ENCODE data around the gene TTN.

The TTN gene

DNA sequence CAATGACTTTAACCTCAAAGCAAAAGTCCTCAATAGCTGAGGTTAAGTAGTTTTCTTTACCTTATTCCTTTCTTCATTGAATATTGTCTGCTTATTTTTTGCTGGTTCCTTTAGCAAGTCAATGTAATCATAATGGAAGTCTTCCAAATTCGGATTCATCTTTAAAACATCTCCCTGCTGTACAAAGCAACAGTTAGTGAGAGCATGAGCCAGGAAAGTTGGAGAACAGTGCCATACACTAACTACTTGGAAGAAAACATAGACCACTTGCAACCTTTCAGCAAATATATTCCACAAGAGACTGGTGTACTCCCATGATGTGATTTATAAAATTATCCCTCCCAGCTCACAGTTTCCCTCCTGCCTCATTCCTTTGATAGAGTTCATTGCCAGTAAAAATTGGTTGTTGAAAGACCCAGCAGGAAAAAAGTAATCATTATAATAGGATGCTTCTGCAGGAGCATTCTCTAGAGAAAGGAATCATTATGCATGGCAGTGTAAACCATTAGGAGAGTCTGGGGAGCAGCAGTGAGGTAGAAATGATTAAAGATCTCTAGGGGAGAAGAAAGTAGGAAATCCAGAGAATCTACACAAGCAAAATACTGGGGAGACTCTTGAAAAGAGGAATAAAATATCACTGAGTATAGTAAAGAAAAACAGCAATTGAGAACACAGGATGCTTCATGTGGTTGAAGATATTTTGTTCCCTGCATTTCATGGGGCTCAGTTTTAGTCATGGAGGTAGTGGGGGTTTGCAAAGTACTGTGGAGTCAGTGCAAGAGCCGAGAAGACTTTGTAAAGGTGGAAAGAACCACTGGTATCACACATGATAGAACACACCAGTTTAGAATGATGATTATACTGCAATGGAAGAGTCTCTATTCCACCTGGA is 38.6 kb upstream of the TTN start:
- TF ChIP-seq TOX (CRISPR knock-in tag; IDR thresholded peaks at IDR 0.05; ENCODE audit: borderline replicate concordance): no peak
- no peak for TF ChIP-seq BACH2 (CRISPR knock-in tag; IDR thresholded peaks at IDR 0.05; ENCODE audit: borderline replicate concordance)
- no peak for TF ChIP-seq RARB (CRISPR knock-in tag; IDR thresholded peaks at IDR 0.05)
- TF ChIP-seq ZNF8 (CRISPR knock-in tag; IDR thresholded peaks at IDR 0.05): no peak
- TF ChIP-seq, protein P1, sequence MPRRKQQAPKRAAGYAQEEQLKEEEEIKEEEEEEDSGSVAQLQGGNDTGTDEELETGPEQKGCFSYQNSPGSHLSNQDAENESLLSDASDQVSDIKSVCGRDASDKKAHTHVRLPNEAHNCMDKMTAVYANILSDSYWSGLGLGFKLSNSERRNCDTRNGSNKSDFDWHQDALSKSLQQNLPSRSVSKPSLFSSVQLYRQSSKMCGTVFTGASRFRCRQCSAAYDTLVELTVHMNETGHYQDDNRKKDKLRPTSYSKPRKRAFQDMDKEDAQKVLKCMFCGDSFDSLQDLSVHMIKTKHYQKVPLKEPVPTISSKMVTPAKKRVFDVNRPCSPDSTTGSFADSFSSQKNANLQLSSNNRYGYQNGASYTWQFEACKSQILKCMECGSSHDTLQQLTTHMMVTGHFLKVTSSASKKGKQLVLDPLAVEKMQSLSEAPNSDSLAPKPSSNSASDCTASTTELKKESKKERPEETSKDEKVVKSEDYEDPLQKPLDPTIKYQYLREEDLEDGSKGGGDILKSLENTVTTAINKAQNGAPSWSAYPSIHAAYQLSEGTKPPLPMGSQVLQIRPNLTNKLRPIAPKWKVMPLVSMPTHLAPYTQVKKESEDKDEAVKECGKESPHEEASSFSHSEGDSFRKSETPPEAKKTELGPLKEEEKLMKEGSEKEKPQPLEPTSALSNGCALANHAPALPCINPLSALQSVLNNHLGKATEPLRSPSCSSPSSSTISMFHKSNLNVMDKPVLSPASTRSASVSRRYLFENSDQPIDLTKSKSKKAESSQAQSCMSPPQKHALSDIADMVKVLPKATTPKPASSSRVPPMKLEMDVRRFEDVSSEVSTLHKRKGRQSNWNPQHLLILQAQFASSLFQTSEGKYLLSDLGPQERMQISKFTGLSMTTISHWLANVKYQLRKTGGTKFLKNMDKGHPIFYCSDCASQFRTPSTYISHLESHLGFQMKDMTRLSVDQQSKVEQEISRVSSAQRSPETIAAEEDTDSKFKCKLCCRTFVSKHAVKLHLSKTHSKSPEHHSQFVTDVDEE (CRISPR knock-in tag; IDR thresholded peaks at IDR 0.05): no peak
- TF ChIP-seq TCF4 (CRISPR knock-in tag; IDR thresholded peaks at IDR 0.05; ENCODE audit: borderline replicate concordance): no peak
- TF ChIP-seq, protein P2, sequence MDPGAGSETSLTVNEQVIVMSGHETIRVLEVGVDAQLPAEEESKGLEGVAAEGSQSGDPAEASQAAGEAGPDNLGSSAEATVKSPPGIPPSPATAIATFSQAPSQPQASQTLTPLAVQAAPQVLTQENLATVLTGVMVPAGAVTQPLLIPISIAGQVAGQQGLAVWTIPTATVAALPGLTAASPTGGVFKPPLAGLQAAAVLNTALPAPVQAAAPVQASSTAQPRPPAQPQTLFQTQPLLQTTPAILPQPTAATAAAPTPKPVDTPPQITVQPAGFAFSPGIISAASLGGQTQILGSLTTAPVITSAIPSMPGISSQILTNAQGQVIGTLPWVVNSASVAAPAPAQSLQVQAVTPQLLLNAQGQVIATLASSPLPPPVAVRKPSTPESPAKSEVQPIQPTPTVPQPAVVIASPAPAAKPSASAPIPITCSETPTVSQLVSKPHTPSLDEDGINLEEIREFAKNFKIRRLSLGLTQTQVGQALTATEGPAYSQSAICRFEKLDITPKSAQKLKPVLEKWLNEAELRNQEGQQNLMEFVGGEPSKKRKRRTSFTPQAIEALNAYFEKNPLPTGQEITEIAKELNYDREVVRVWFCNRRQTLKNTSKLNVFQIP (CRISPR knock-in tag; IDR thresholded peaks at IDR 0.05; ENCODE audit: borderline replicate concordance, low read depth): no peak
- TF ChIP-seq ZNF70 (CRISPR knock-in tag; IDR thresholded peaks at IDR 0.05): no peak
- no peak for TF ChIP-seq OSR1 (CRISPR knock-in tag; IDR thresholded peaks at IDR 0.05)
- no peak for TF ChIP-seq PPARA (CRISPR knock-in tag; IDR thresholded peaks at IDR 0.05; ENCODE audit: borderline replicate concordance)
- no peak for TF ChIP-seq ZNF565 (CRISPR knock-in tag; conservative IDR thresholded peaks at IDR 0.05; ENCODE audit: low read depth)
- TF ChIP-seq ARNTL (CRISPR knock-in tag; IDR thresholded peaks at IDR 0.05; ENCODE audit: borderline replicate concordance, low read depth): no peak
- no peak for TF ChIP-seq GLIS3 (CRISPR knock-in tag; IDR thresholded peaks at IDR 0.05)
- TF ChIP-seq ESRRG (CRISPR knock-in tag; IDR thresholded peaks at IDR 0.05): no peak
- no peak for TF ChIP-seq ISL1 (CRISPR knock-in tag; IDR thresholded peaks at IDR 0.05)
- TF ChIP-seq, protein P3, sequence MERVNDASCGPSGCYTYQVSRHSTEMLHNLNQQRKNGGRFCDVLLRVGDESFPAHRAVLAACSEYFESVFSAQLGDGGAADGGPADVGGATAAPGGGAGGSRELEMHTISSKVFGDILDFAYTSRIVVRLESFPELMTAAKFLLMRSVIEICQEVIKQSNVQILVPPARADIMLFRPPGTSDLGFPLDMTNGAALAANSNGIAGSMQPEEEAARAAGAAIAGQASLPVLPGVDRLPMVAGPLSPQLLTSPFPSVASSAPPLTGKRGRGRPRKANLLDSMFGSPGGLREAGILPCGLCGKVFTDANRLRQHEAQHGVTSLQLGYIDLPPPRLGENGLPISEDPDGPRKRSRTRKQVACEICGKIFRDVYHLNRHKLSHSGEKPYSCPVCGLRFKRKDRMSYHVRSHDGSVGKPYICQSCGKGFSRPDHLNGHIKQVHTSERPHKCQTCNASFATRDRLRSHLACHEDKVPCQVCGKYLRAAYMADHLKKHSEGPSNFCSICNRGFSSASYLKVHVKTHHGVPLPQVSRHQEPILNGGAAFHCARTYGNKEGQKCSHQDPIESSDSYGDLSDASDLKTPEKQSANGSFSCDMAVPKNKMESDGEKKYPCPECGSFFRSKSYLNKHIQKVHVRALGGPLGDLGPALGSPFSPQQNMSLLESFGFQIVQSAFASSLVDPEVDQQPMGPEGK (CRISPR knock-in tag; IDR thresholded peaks at IDR 0.05; ENCODE audit: borderline replicate concordance): no peak
- TF ChIP-seq ZFP3 (CRISPR knock-in tag; IDR thresholded peaks at IDR 0.05): no peak
- TF ChIP-seq SNAI2 (CRISPR knock-in tag; IDR thresholded peaks at IDR 0.05): no peak
- TF ChIP-seq, protein P4, sequence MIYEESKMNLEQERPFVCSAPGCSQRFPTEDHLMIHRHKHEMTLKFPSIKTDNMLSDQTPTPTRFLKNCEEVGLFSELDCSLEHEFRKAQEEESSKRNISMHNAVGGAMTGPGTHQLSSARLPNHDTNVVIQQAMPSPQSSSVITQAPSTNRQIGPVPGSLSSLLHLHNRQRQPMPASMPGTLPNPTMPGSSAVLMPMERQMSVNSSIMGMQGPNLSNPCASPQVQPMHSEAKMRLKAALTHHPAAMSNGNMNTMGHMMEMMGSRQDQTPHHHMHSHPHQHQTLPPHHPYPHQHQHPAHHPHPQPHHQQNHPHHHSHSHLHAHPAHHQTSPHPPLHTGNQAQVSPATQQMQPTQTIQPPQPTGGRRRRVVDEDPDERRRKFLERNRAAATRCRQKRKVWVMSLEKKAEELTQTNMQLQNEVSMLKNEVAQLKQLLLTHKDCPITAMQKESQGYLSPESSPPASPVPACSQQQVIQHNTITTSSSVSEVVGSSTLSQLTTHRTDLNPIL (CRISPR knock-in tag; IDR thresholded peaks at IDR 0.05; ENCODE audit: low read depth): no peak
- no peak for TF ChIP-seq ZFP30 (CRISPR knock-in tag; IDR thresholded peaks at IDR 0.05)
- peak; percentile 70 for ATAC-seq

DNA sequence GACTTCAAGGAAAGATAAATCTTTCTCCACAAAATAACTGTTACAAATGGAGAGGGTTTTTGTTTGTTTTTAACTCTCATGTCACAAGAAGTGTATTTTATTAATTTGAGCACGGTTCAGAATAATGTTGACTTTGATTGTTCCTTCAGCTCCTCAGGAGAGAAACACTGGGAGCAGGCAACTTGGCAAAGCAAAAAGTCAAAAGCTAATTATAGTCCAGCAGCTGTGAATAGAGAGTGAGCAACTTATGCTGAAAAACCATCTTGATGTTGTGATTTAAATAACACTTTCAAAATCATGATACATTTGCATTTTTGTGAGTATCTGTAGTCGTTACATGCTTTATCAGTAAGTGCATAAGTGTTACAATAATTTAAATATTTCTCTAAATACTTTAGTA is 37.5 kb upstream of the TTN start:
- TF ChIP-seq CSDC2 (CRISPR knock-in tag; IDR thresholded peaks at IDR 0.05) (no peak), ZNF565 (CRISPR knock-in tag; conservative IDR thresholded peaks at IDR 0.05; ENCODE audit: low read depth) (no peak), ZNF8 (CRISPR knock-in tag; IDR thresholded peaks at IDR 0.05) (no peak), ISL1 (CRISPR knock-in tag; IDR thresholded peaks at IDR 0.05) (no peak), ARNTL (CRISPR knock-in tag; IDR thresholded peaks at IDR 0.05; ENCODE audit: borderline replicate concordance, low read depth) (no peak), BACH2 (CRISPR knock-in tag; IDR thresholded peaks at IDR 0.05; ENCODE audit: borderline replicate concordance) (no peak), TOX (CRISPR knock-in tag; IDR thresholded peaks at IDR 0.05; ENCODE audit: borderline replicate concordance) (no peak), ZC3H10 (CRISPR knock-in tag; IDR thresholded peaks at IDR 0.05) (no peak), GLIS3 (CRISPR knock-in tag; IDR thresholded peaks at IDR 0.05) (no peak), SNAI2 (CRISPR knock-in tag; IDR thresholded peaks at IDR 0.05) (no peak), ZFP3 (CRISPR knock-in tag; IDR thresholded peaks at IDR 0.05) (no peak), OSR1 (CRISPR knock-in tag; IDR thresholded peaks at IDR 0.05) (no peak), RARB (CRISPR knock-in tag; IDR thresholded peaks at IDR 0.05) (no peak)
- TF ChIP-seq, protein P2 (CRISPR knock-in tag; IDR thresholded peaks at IDR 0.05; ENCODE audit: borderline replicate concordance, low read depth): no peak
- no peak for ATAC-seq

Data from SK-N-SH treated with all-trans-retinoic acid at 6 μM for 48 hours (cell line).